ENCODE results near the gene D2HGDH.

DNA sequence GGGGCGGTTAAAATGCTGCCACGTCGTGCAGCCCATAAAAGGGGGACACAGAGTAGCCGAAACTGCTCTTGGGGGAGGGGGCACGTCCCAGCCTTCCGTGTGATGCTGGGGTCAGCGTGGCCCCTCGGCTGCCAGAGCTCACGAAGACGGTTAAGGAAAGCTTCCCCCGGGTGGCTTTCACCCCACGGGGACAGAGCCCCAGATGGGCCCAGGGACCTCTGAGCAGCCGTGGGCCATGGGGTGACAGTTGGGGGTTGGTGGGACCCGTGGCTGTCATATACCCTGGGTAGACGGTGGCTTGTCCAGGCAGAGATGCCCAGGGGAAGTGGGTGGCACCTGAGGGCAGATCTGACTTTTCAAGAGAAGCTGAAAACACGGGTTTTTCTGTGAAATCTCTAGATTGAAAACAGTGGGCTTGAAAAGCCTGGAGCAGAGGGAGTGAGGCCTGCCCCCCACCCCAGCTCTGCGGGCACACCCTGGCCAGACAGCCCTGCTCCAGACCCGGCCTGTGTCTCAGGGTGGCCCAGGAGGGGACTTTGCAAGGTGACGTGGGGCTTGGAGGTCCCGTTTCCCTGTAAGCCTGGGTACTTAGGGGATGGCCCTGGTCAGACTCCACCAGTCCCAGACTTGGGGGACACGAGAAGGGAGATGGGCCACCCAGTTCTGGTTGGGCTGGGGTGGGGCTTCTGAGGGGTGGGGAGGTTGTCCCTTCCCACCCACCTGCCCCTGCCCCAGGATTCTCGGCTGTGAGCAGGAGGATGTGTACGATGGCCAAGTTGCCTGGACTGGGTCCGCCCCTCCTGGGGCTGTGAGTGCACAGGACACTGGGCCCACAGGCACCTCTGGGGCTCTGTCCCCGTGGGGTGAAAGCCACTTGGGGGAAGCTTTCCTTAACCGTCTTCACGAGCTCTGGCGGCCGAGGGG lies 75.2 kb downstream of the D2HGDH start:
- no peak for TF ChIP-seq CTCF (IDR thresholded peaks at IDR 0.05)
- no peak for TF ChIP-seq POLR2A (IDR thresholded peaks at IDR 0.05)

All from uterus (tissue), 2 donors.